Panc1 (cell line): ENCODE data around the gene FGF22. TPM values are rescaled to one million over a fixed set of nuclear protein-coding genes. Genes with fewer than 3 reads are reported as not detected.
A peak's percentile ranks its signal among the peaks of the same experiment; 100 is the strongest.

ENCODE experiments used
- ATAC-seq: fragments of 200-7000 bp; cut with Tn5 transposase; 2 replicates; pipeline ENCODE4 v1.9.1; 2020; ENCODE audit warnings: mild to moderate bottlenecking, moderate library complexity
- BruUV-seq: library from RNA; stranded (reverse); fragments of 400-500 nt; replicated peaks from 2 replicates; lab custom pipeline; 2021; lab: Mats Ljungman, UMichigan
- CTCF ChIA-PET: fragments of 300-600 bp; sonication (Branson Sonifier 250); formaldehyde crosslinking; loops from one replicate; lab custom pipeline; 2022; ENCODE audit warnings: antibody characterized with exemption; lab: Charles Lee
- POLR2A ChIA-PET: fragments of 300-600 bp; sonication (Branson Sonifier 250); formaldehyde crosslinking; loops from one replicate; lab custom pipeline; 2022; ENCODE audit warnings: antibody characterized with exemption; lab: Charles Lee
- DNase-seq: peaks from one replicate; pipeline ENCODE4 v3.0.0-alpha.2; 2010; ENCODE audit warnings: low read depth, low spot score
- H3K27ac ChIP-seq: 2 replicates; pipeline ENCODE4 v1.5.1; 2011; ENCODE audit warnings: mild to moderate bottlenecking, low read length, inconsistent platforms
- H3K27me3 ChIP-seq: fragments of 200-500 bp; sonication (Bioruptor generic); 2 replicates; pipeline ENCODE4 v1.6.0; 2014; ENCODE audit warnings: low read length, inconsistent platforms; ENCODE audit not compliant: control insufficient read depth, insufficient read depth
- H3K36me3 ChIP-seq: fragments of 200-500 bp; sonication (Bioruptor generic); 2 replicates; pipeline ENCODE4 v1.5.1; 2014; ENCODE audit warnings: inconsistent platforms, mild to moderate bottlenecking, low read length, moderate library complexity; ENCODE audit not compliant: control insufficient read depth, insufficient read depth
- H3K4me1 ChIP-seq: 2 replicates; pipeline ENCODE4 v1.5.1; 2011; ENCODE audit warnings: inconsistent platforms, mild to moderate bottlenecking, low read length, moderate library complexity; ENCODE audit not compliant: control insufficient read depth, insufficient read depth
- H3K4me3 ChIP-seq, 2 experiments: 2 replicates each; pipeline ENCODE4 v1.5.1; 2011 to 2012; ENCODE audit warnings: low read depth in 2 of 2, low read length in 2 of 2, mild to moderate bottlenecking in 2 of 2, inconsistent platforms in 1 of 2, moderate library complexity in 1 of 2
- H3K9me3 ChIP-seq: fragments of 200-500 bp; sonication (Bioruptor generic); 2 replicates; pipeline ENCODE4 v1.5.1; 2014; ENCODE audit warnings: low read depth, mild to moderate bottlenecking, inconsistent platforms, low read length, moderate library complexity; ENCODE audit not compliant: control insufficient read depth, insufficient read depth
- POLR2AphosphoS5 ChIP-seq: IDR thresholded peaks from 2 replicates; pipeline ENCODE4 v1.6.1; 2012; ENCODE audit warnings: mild to moderate bottlenecking, low read depth, low read length, moderate library complexity
- SIN3A ChIP-seq: IDR thresholded peaks from 2 replicates; pipeline ENCODE4 v1.6.1; 2012; ENCODE audit warnings: low read depth, mild to moderate bottlenecking, low read length, moderate library complexity, borderline replicate concordance; ENCODE audit not compliant: insufficient read depth
- TCF7L2 ChIP-seq: IDR thresholded peaks from 2 replicates; pipeline ENCODE4 v1.6.1; 2011; ENCODE audit warnings: mild to moderate bottlenecking, low read depth, low read length, inconsistent platforms
- in situ Hi-C: cut with HindIII; loops from 2 replicates; pipeline ENCODE4 v1.10.0; 2016; ENCODE audit warnings: low sequenced_read_pairs, low pct_unique_long_range_greater_than_20kb
- intact Hi-C: fragments of 100-400 bp; cut with micrococcal nuclease; formaldehyde crosslinking; loops from one replicate; pipeline ENCODE4 v1.10.0; 2022; ENCODE audit not compliant: unreplicated experiment
- total RNA-seq: library from RNA; stranded (reverse); gene quantifications from one replicate; pipeline ENCODE4 v1.2.1, GENCODE V29; 2021; ENCODE audit not compliant: unreplicated experiment
- TF ChIP-seq, protein P1 (sequence below), 2 experiments: IDR thresholded peaks; 2 replicates each; pipeline ENCODE4 v1.6.1; 2011 to 2012; ENCODE audit warnings: low read depth in 2 of 2, control low read depth in 1 of 2, low read length in 1 of 2, mild to moderate bottlenecking in 1 of 2, moderate library complexity in 1 of 2; ENCODE audit not compliant: insufficient read depth in 1 of 2
- TF ChIP-seq, protein P2 (sequence below): fragments of 450-650 bp; IDR thresholded peaks from 2 replicates; pipeline ENCODE4 v1.5.1; 2017; ENCODE audit warnings: mild to moderate bottlenecking

FGF22 gene
- total RNA-seq, 1 experiment from 2014 or later: 0.72 TPM

GRCh38 chr19:633786-634639 is 5.7 kb upstream of the FGF22 start:
- ChIA-PET CTCF (no interaction called here), POLR2A (interaction anchor here (0.6 kb wide), 1 partner anchor 272 kb away, joined by 3 read pairs; no protein-coding TSS in a partner anchor)
- intact Hi-C loops: no loop called here
- H3K4me1 ChIP-seq: no peaks in the 10 kb centered on the region
- H3K36me3 ChIP-seq: peaks cover 4% of the 10 kb centered on the region; the same call in 1 of the 2 replicates
- BruUV-seq: no TSS peak
- TF ChIP-seq SIN3A: no peak; the same call in 1 of the 2 replicates
- TF ChIP-seq, protein P1, sequence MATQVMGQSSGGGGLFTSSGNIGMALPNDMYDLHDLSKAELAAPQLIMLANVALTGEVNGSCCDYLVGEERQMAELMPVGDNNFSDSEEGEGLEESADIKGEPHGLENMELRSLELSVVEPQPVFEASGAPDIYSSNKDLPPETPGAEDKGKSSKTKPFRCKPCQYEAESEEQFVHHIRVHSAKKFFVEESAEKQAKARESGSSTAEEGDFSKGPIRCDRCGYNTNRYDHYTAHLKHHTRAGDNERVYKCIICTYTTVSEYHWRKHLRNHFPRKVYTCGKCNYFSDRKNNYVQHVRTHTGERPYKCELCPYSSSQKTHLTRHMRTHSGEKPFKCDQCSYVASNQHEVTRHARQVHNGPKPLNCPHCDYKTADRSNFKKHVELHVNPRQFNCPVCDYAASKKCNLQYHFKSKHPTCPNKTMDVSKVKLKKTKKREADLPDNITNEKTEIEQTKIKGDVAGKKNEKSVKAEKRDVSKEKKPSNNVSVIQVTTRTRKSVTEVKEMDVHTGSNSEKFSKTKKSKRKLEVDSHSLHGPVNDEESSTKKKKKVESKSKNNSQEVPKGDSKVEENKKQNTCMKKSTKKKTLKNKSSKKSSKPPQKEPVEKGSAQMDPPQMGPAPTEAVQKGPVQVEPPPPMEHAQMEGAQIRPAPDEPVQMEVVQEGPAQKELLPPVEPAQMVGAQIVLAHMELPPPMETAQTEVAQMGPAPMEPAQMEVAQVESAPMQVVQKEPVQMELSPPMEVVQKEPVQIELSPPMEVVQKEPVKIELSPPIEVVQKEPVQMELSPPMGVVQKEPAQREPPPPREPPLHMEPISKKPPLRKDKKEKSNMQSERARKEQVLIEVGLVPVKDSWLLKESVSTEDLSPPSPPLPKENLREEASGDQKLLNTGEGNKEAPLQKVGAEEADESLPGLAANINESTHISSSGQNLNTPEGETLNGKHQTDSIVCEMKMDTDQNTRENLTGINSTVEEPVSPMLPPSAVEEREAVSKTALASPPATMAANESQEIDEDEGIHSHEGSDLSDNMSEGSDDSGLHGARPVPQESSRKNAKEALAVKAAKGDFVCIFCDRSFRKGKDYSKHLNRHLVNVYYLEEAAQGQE (IDR thresholded peaks at IDR 0.05; ENCODE audit: insufficient read depth in 1 of 2, low read depth in 2 of 2, low read length in 1 of 2): no peak
- ATAC-seq (no peak), DNase-seq (no peak)
- peak overlapping the region; percentile 63 to 72 for H3K4me3 ChIP-seq
- peak overlapping the region; percentile 82 for H3K27ac ChIP-seq
- in situ Hi-C loops: no loop called here
- no peaks in the 10 kb centered on the region for H3K9me3 ChIP-seq
- H3K27me3 ChIP-seq: no peaks in the 10 kb centered on the region

- intact Hi-C loops: no loop called here
- POLR2A ChIA-PET: interaction anchor here (0.6 kb wide), 1 partner anchor 271 kb away, joined by 3 read pairs; no protein-coding TSS in a partner anchor
Measured at GRCh38 chr19:634975-635652, 4.6 kb upstream of the FGF22 start.

More at GRCh38 chr19:634975-635652, 4.6 kb upstream of the FGF22 start:
- Histone ChIP-seq H3K36me3 (peaks cover 3% of the 10 kb centered on the region; the same call in 1 of the 2 replicates), H3K4me3 (no peak overlapping the region), H3K27ac (no peak overlapping the region), H3K9me3 (no peaks in the 10 kb centered on the region), H3K27me3 (no peaks in the 10 kb centered on the region), H3K4me1 (no peaks in the 10 kb centered on the region)
- BruUV-seq: no TSS peak
- ATAC-seq (no peak), DNase-seq (no peak)
- CTCF ChIA-PET: no interaction called here
- TF ChIP-seq, protein P1 (IDR thresholded peaks at IDR 0.05; ENCODE audit: insufficient read depth in 1 of 2, low read depth in 2 of 2, low read length in 1 of 2): no peak
- TF ChIP-seq, protein P2, sequence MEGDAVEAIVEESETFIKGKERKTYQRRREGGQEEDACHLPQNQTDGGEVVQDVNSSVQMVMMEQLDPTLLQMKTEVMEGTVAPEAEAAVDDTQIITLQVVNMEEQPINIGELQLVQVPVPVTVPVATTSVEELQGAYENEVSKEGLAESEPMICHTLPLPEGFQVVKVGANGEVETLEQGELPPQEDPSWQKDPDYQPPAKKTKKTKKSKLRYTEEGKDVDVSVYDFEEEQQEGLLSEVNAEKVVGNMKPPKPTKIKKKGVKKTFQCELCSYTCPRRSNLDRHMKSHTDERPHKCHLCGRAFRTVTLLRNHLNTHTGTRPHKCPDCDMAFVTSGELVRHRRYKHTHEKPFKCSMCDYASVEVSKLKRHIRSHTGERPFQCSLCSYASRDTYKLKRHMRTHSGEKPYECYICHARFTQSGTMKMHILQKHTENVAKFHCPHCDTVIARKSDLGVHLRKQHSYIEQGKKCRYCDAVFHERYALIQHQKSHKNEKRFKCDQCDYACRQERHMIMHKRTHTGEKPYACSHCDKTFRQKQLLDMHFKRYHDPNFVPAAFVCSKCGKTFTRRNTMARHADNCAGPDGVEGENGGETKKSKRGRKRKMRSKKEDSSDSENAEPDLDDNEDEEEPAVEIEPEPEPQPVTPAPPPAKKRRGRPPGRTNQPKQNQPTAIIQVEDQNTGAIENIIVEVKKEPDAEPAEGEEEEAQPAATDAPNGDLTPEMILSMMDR: no peak
- TF ChIP-seq SIN3A (no peak), POLR2AphosphoS5 (no peak), TCF7L2 (no peak)
- in situ Hi-C loops: no loop called here
